Medulla oblongata (tissue), 1 donor: ENCODE results near the gene ZCCHC8.

Source experiments
- DNase-seq: peaks from one replicate; pipeline ENCODE4 v3.0.0-alpha.2; 2015; ENCODE audit errors: extremely low spot score

ZCCHC8 gene

DNA sequence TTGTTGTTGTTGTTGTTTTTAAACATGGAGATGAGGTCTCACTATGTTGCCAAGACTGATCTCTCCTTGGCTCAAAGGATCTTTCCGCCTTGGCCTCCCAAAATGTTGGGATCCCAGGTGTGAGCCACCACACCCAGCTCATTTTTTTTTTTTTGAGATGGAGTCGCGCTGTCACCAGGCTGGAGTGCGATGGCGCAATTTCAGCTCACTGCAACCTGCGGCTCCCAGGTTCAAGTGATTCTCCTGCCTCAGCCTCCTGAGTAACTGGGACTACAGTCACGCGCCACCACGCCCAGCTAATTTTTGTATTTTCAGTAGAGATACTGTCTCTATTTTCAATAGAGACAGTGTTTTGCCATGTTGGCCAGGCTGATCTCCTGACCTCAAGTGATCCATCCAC is 73.3 kb downstream of the ZCCHC8 start:
- no peak for DNase-seq

DNA sequence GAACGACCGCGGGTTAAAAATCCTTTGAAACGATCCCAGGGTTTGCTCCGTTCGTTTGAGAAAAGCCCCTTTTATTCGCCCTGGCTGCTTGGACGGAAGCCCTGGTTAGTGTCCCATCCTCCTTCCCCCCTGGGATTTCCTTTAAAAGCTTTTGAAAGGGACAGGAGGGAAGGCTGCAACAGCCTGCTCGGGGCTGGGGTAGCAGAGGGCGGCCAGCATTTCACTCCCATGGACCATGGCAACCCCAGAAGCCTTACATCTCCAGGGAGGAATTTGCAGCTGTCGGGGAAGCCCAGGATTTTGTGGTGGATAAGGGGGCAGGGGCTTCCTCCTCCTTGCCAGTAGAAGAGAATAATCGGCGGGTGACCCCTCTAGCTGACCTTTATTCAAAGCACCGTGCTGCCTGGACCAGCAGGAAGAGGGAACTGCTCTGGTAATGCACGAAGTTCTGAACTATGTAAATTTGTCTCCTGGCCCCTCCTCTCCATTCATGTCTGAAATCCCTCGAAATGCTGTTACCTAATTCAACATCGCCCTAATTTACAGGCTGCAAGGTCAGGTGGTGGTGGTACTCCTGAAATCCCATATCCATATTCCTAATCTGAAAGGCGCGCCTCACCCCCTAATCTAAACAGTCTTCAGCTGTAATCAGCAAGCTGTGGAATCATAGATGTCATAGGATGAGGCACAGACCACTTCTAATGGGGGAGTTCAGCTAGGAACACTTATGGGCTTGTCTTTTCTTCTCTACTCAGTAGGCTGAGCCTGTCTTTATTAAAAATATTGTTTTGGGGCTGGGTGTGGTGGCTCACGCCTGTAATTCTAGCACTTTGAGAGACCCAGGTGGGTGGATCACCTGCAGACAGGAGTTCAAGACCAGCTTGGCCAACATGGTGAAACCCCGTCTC is 77.2 kb downstream of the ZCCHC8 start:
- no peak for DNase-seq

DNA sequence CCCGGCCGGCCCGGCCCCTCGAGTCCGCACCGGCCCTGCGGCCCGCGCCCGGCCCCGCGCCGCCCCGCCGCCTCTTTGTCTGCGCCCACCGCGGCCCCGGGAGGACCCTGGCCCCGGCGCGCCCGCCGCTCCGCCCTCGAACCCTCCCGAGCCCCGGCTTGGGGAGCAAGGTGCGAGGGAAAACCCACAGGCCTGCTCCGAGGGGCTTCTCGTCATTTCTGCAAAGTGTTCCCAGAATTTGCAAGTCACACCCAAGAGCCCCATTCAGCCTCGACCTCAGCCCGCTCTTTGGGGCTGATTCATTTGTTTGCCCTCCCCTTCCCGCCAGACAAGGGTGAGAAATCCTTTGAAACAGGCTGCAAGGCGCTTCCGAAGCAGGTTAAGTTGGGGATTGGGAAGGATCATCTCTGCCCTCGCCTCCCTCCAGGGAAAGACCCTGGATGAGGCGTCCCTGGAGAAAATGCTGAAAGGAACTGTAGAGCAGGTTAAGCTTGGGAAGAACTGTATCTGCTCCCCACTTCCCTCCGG is 77.9 kb downstream of the ZCCHC8 start:
- peak; percentile 61 for DNase-seq

- DNase-seq, result peak; percentile 57
Observed at GRCh38 chr12:122421821-122422729, 78.7 kb downstream of the ZCCHC8 start, which contains the start of gene CLIP1. TSS of gene CLIP1 (minus strand) at chr12:122422669. CDS start at chr12:122380452, 42,217 bp downstream.
